Measurements from ENCODE around the gene SLC7A4.
"Not testable (repeated sequence)": the region's sequence is repeated elsewhere in the genome, so short reads cannot be mapped to it uniquely, and the experiment has no call there.

Gene SLC7A4, protein sequence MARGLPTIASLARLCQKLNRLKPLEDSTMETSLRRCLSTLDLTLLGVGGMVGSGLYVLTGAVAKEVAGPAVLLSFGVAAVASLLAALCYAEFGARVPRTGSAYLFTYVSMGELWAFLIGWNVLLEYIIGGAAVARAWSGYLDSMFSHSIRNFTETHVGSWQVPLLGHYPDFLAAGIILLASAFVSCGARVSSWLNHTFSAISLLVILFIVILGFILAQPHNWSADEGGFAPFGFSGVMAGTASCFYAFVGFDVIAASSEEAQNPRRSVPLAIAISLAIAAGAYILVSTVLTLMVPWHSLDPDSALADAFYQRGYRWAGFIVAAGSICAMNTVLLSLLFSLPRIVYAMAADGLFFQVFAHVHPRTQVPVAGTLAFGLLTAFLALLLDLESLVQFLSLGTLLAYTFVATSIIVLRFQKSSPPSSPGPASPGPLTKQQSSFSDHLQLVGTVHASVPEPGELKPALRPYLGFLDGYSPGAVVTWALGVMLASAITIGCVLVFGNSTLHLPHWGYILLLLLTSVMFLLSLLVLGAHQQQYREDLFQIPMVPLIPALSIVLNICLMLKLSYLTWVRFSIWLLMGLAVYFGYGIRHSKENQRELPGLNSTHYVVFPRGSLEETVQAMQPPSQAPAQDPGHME

GRCh38 chr22:21032037-21032867, at the start of gene SLC7A4:
Gene SLC7A4, minus strand, starts transcription at chr22:21032561. Its CDS starts 749 bp downstream, at chr22:21031812.
- DNase-seq (ENCODE audit: low spot score) = no peak

GRCh38 chr22:21080435-21081137, 48.2 kb upstream of the SLC7A4 start:
- DNase-seq (ENCODE audit: low spot score) = no peak

DNA sequence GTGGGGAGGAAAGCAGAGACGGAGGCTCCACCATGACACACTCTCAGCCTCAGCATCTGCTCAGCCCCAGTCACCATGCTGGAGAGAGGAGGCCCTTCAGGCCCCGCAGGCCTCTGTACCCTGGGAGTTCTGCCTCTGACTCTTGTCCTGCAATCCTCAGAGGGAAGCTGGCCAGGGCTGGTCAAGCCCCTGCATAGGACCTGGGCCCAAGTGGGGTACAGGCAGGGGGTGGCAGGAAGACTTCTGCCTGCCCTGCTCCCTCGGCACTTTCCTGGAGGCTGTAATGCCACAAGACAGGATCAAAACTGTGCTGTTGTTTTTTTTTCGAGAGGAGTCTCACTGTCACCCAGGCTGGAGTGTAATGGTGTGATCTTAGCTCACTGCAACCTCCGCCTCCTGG, 47.1 kb upstream of the SLC7A4 start:
- no peak for DNase-seq (ENCODE audit: low spot score)

DNA sequence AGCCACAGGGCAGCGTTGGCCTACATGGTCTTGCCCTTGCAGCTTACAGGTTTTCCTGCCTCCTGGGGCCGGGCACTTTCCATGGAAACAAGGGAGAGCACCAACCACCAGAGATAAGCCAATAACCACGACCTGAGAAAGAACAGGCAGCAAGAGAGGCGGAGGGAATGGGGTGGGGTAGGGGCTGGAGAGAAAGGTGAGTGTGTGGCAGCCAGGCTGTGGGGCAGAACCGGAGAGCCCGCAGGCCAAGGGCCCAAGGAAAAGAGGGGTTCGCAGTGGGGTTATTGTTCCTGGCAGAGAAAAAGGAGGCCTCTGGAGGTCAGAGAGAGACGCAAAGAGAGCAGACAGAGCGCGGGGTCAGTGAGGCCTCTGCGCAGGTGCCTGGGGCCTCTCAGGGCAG, 46.6 kb upstream of the SLC7A4 start:
- no peak for DNase-seq (ENCODE audit: low spot score)

- no peak for DNase-seq (ENCODE audit: low spot score)
Observed at GRCh38 chr22:21077884-21078508, 45.6 kb upstream of the SLC7A4 start.

DNA sequence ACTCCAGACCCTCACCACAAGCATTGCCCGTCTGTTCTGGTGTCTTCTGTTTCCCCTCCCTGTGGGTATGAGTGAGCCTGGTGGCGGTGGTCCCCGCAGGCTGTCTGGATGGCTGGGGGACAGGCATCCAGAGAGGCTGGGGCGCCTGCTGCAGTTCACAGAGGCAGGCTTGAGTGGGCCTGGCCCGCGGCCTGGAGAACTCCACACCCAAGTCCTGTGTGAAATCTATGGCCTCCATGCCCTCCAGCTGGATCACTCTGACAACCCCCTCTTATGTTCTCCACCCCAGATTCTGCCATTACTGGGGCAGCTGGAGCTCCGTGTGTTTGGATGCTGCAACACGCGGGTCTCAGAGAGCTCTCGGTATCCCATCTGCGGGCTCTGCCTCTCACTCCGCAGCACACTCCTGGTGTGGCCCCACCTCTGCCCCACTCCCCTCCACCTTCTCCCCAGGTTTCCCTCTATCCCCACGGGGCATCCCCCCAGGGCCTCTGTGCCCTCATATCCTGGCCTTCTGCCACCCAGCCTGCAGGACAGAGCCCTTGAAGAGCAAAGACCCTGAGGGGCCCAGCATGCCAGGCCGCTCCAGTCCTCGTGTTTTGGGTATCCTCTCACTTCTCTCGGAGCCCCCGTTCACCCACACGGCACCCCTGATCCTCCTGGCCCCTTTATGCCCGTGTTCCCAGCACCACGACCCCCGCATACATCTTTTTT, 44.7 kb upstream of the SLC7A4 start:
- DNase-seq (ENCODE audit: low spot score) = no peak

DNA sequence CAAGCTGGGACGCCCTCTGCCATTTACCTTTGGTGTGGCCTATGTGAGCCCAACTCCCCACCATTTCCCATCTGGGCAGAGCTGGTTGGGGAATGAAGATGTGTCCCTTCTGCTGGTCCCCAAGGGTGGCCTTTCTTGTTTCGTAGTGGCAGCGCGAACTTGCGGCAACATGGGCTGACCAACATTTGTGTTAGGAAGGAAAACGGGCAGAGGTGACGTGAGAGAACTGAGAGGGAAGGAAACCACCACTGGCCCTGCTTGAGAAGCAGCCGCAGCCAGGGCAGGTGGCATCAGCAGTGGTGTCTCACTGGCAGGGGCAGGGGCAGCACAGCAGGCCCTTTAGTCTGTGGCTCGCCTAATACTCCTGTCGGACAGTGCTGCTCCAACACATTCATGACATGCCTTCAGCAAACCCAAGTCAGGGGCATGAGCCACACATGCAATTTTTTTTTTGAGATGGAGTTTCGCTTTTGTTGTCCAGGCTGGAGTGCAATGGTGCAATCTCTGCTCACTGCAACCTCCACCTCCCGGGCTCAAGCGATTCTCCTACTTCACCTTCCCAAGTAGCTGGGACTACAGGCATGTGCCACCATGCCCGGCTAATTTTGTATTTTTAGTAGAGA, 43.3 kb upstream of the SLC7A4 start:
- DNase-seq (ENCODE audit: low spot score) = no peak

- DNase-seq (ENCODE audit: low spot score) = peak; percentile 86
Observed at GRCh38 chr22:21074102-21074715, 41.8 kb upstream of the SLC7A4 start.

- no peak for DNase-seq (ENCODE audit: low spot score)
Observed at GRCh38 chr22:21073482-21073881, 41.1 kb upstream of the SLC7A4 start.

- no peak for DNase-seq (ENCODE audit: low spot score)
Observed at GRCh38 chr22:21073023-21073422, 40.7 kb upstream of the SLC7A4 start.

DNA sequence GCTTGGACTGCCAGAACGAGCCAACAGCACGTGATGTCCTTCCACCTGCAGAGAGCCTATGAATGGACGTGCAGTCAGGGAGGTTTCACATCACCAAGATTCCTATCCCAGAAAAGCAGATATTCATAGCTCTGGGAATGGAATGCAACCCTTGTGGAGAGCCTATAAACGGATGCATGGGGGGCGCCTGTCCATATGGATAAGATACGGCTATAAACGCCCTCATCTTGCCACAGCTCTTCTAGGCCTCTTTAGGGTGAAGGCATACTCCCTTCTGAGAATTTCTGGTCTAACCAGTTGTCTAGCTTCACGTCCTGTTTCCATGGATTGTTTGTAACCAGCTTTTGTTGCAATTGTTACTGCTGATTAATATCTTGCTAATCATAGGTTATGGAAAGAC, 39.4 kb upstream of the SLC7A4 start:
- DNase-seq (ENCODE audit: low spot score) = not testable (repeated sequence)

DNA sequence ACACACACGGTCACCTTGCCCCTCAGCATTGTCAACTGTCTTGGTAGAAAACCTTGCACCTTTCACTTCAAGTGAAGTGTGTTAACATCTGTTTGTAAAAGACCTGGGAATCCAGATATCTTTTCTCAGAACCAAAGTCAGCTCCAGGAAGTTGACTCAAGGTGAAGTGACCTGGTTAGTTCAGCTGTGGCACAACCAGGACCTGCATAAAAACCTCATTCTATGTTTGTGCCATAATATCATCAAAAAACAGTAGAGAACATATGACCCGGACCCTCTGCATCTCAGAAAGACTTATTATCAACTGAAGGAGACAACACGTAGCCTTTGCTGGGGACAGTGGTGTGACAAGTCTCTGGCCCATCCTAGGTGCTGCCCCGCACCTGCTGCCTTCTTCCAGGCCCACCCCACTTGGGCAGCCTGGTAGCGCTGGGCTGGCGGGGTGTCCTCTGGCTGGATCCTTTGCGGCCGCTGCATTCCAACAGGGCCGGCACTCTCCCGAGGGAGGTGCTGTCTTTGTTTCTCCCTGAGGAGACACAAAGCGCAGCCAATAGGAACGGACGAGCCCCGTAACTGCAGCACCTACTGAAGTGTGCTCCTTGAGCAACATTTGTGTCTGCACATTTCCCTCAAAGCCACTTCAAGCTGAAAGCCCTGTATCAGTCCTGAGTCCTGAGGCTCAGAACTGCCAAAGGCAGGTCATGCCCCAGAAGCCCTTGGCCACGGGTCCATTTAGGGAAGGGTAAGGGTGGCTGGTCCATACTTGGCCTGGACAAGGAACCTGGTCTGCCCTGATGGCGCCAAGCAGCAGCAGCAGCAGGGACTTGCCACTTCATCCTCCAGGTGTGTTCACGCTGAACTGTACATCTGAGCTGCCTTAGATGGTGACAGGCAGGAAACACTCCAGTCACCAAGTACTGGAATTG, 38.6 kb upstream of the SLC7A4 start:
- no peak for DNase-seq (ENCODE audit: low spot score)

DNA sequence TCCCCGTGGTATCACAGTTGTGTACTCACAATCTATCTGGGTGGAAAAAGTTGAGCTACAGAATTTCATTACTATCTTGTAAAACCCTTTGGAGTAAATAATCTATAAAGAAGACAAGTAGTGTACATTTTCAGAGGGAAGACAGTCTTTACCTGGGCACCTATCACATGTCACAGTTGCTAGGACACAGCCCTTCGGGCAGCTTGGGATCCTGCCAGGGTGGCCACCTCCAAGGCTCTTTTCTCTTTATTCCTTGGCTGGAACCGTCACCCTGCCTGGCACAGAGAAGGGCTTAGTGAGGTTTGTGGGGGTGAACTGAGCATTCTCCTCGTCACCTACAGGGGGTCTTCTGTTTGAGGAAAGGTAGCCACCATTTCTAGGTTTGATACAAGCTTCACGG, 37.0 kb upstream of the SLC7A4 start:
- no peak for DNase-seq (ENCODE audit: low spot score)

GRCh38 chr22:21068681-21069276, 36.4 kb upstream of the SLC7A4 start:
- no peak for DNase-seq (ENCODE audit: low spot score)

DNA sequence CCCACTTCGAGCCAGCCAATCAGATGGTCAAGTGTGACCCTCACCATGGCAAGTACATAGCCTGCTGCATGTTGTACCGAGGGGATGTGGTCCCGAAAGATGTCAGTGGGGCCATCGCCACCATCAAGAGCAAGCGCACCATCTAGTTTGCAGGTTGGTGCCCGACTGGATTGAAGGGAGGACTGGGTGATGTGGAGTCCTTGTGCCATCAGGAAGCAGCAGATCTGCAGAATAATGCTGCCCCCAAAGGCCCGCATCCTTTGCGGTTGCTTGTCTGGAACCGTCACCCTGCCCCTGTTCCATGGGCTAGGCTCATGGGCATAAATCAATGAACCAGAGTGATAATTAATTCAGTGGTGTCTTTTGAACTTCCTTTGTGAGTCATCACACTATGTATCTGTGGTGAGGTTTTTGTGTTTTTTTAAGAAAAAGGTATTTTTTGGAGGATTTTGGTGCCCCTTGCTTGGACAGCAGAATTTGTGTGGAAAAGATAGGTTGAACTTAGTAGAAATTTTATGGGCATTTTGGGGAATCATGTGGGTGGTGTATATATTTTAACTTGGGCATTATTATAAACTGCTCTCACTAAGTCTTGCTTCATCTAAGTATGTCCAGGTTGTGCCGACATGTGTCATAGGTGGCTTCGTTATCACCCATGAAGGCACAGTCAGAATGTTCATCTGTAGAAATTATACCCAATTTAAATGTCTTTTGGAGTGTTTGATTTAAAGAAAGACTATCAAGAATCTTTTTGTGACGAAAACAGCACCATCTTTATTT, 35.7 kb upstream of the SLC7A4 start:
- DNase-seq (ENCODE audit: low spot score) = no peak

DNA sequence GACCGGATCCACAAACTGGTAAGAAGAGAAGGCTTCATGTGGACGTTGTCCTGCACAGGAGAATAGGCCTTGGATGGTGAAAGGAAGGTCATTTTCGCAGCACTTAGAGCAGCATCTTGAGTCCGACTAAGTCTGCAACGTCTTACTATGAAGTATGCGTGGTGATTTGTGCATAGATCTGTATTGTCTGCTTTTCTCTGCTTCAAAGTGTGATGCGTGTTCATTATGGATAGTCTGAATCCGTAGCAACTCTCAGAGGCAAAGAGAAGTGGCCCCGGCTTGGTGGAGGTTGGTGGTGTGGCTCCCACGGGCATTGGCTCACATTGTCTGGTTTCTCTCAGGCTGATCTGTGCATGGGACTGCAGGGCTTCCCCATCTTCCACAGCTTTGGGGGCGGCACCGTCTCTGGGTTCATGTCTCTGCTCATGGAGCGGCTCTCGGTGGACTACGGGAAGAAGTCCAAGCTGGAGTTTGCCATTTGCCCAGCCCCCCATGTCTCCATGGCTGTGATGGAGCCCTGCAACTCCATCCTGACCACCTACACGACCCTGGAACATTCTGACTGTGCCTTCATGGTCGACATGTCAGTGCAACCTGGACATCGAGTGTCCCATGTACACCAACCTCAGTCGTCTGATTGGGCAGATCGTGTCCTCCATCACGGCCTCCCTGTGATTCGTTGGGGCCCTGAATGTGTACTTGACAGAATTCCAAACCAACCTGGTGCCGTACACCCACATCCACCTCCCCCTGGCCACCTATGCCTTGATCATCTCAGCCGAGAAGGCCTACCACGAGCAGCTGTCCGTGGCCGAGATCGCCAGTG, 34.9 kb upstream of the SLC7A4 start:
- no peak for DNase-seq (ENCODE audit: low spot score)

Data from hepatic stellate cell (primary cell).